H1 (cell line): ENCODE results near the gene DHH. TPM values are rescaled to one million over a fixed set of nuclear protein-coding genes. Genes with fewer than 3 reads are reported as not detected.

Experiments
- CTCF ChIA-PET: fragments of 300-600 bp; sonication (Branson Sonifier 250); formaldehyde crosslinking; loops from one replicate; lab custom pipeline; 2021; ENCODE audit not compliant: partially characterized antibody; lab: Charles Lee
- POLR2A ChIA-PET: fragments of 300-600 bp; sonication (Branson Sonifier 250); formaldehyde crosslinking; loops from one replicate; lab custom pipeline; 2021; ENCODE audit warnings: inconsistent platforms; ENCODE audit not compliant: partially characterized antibody; lab: Charles Lee
- DNase-seq, 2 experiments: peaks; one replicate each; pipeline versions ENCODE4 v3.0.0 to v3.0.0-alpha.2; 2010 to 2022; ENCODE audit warnings: low spot score in 2 of 2, low read depth in 1 of 2, mixed read lengths in 1 of 2
- FAIRE-seq: peaks from 2 replicates; lab custom pipeline; 2011; peaks lifted over from hg19 to GRCh38; lab: Jason Lieb, UNC
- H2AFZ ChIP-seq: 2 replicates; pipeline ENCODE4 v1.8.1; 2012; ENCODE audit warnings: low read length, inconsistent platforms
- H2AK5ac ChIP-seq: 2 replicates; pipeline ENCODE4 v1.6.1; 2013; ENCODE audit warnings: low read depth, low read length
- H2BK120ac ChIP-seq: replicated peaks from 2 replicates; pipeline ENCODE3; 2013; ENCODE audit warnings: low read depth, low read length, inconsistent platforms
- H2BK12ac ChIP-seq: 2 replicates; pipeline ENCODE4 v1.6.1; 2013; ENCODE audit warnings: low read depth, low read length
- H2BK15ac ChIP-seq: 2 replicates; pipeline ENCODE4 v1.6.1; 2013; ENCODE audit warnings: low read length
- H2BK20ac ChIP-seq: 2 replicates; pipeline ENCODE4 v1.6.1; 2013; ENCODE audit warnings: low read length
- H2BK5ac ChIP-seq: 2 replicates; pipeline ENCODE4 v1.6.1; 2013; ENCODE audit warnings: low read depth, low read length
- H3K14ac ChIP-seq: 2 replicates; pipeline ENCODE4 v1.6.1; 2013; ENCODE audit warnings: inconsistent platforms; ENCODE audit not compliant: insufficient read length
- H3K18ac ChIP-seq: 2 replicates; pipeline ENCODE4 v1.6.1; 2013; ENCODE audit warnings: low read length; ENCODE audit errors: extremely low read depth
- H3K23ac ChIP-seq: 2 replicates; pipeline ENCODE4 v1.6.1; 2013; ENCODE audit warnings: inconsistent platforms; ENCODE audit not compliant: insufficient read length
- H3K23me2 ChIP-seq: 2 replicates; pipeline ENCODE4 v1.6.1; 2013; ENCODE audit warnings: low read depth, low read length
- H3K27ac ChIP-seq: 2 replicates; pipeline ENCODE4 v1.6.1; 2011; ENCODE audit warnings: low read depth, low read length, inconsistent platforms
- H3K27me3 ChIP-seq, 4 experiments: replicated peaks in 1 of 4; 1 replicate in 1 of 4; 2 replicates in 3 of 4; pipeline versions ENCODE4 v1.6.1 to v1.8.1; 2011 to 2013; ENCODE audit warnings: low read length in 3 of 4, mild to moderate bottlenecking in 3 of 4, inconsistent platforms in 2 of 4, mixed read lengths in 2 of 4, moderate library complexity in 1 of 4; ENCODE audit not compliant: control insufficient read depth in 3 of 4, insufficient read depth in 3 of 4; ENCODE audit errors: extremely low read depth in 1 of 4
- H3K36me3 ChIP-seq, 4 experiments: 2 replicates each; pipeline versions ENCODE4 v1.6.1 to v1.8.1; 2011 to 2013; ENCODE audit warnings: mild to moderate bottlenecking in 4 of 4, low read length in 3 of 4, moderate library complexity in 2 of 4, control low read depth in 1 of 4, inconsistent platforms in 1 of 4; ENCODE audit not compliant: insufficient read depth in 4 of 4, control insufficient read depth in 2 of 4
- H3K4ac ChIP-seq: replicated peaks from 2 replicates; pipeline ENCODE3; 2013; ENCODE audit warnings: low read length, low read depth, mixed read lengths, inconsistent platforms; ENCODE audit not compliant: insufficient read length
- H3K4me1 ChIP-seq, 4 experiments: replicated peaks in 1 of 4; 1 replicate in 1 of 4; 2 replicates in 3 of 4; pipeline versions ENCODE4 v1.6.1 to v1.8.1; 2011 to 2013; ENCODE audit warnings: low read length in 3 of 4, inconsistent platforms in 2 of 4, mixed read lengths in 1 of 4; ENCODE audit not compliant: insufficient read depth in 4 of 4, control insufficient read depth in 3 of 4
- H3K4me2 ChIP-seq, 2 experiments: 2 replicates each; pipeline versions ENCODE4 v1.6.1 to v1.8.1; 2011 to 2013; ENCODE audit warnings: low read depth in 2 of 2, low read length in 2 of 2, control low read depth in 1 of 2, inconsistent platforms in 1 of 2, mild to moderate bottlenecking in 1 of 2; ENCODE audit not compliant: insufficient read depth in 1 of 2
- H3K4me3 ChIP-seq, 4 experiments: fragments of 200-600, 300-600 bp in 1 of 4; sonication (generic), shearing (Covaris generic), sonication (Bioruptor Twin) in 1 of 4; 2 replicates each; pipeline versions ENCODE4 v1.5.1 to v1.8.1; 2011 to 2016; ENCODE audit warnings: low read length in 4 of 4, low read depth in 3 of 4, control low read depth in 2 of 4, inconsistent platforms in 2 of 4, mild to moderate bottlenecking in 2 of 4, mixed read lengths in 1 of 4, moderate library complexity in 1 of 4; ENCODE audit not compliant: insufficient read depth in 2 of 4; ENCODE audit errors: extremely low read depth in 1 of 4
- H3K56ac ChIP-seq: replicated peaks from 2 replicates; pipeline ENCODE3; 2013; ENCODE audit warnings: low read depth, mild to moderate bottlenecking, mixed read lengths, low read length, inconsistent platforms; ENCODE audit not compliant: insufficient read length
- H3K79me1 ChIP-seq: 2 replicates; pipeline ENCODE4 v1.6.1; 2013; ENCODE audit warnings: low read depth, low read length, control low read depth
- H3K79me2 ChIP-seq, 2 experiments: 2 replicates each; pipeline versions ENCODE4 v1.6.1 to v1.8.1; 2012 to 2013; ENCODE audit warnings: low read length in 2 of 2, mild to moderate bottlenecking in 2 of 2, inconsistent platforms in 1 of 2; ENCODE audit not compliant: insufficient read depth in 2 of 2, control insufficient read depth in 1 of 2
- H3K9ac ChIP-seq, 4 experiments: replicated peaks in 1 of 4; 1 replicate in 1 of 4; 2 replicates in 3 of 4; pipeline versions ENCODE4 v1.6.1 to v1.8.1; 2011 to 2013; ENCODE audit warnings: low read depth in 3 of 4, low read length in 3 of 4, control low read depth in 2 of 4, mild to moderate bottlenecking in 2 of 4, moderate library complexity in 2 of 4, inconsistent platforms in 1 of 4; ENCODE audit errors: extremely low read depth in 1 of 4
- H3K9me3 ChIP-seq, 2 experiments: 2 replicates each; pipeline versions ENCODE4 v1.6.1 to v1.8.1; 2012 to 2013; ENCODE audit warnings: mild to moderate bottlenecking in 2 of 2, moderate library complexity in 2 of 2, control low read depth in 1 of 2, inconsistent platforms in 1 of 2, low read depth in 1 of 2, low read length in 1 of 2, mixed read lengths in 1 of 2; ENCODE audit not compliant: insufficient read depth in 2 of 2
- H4K20me1 ChIP-seq, 2 experiments: replicated peaks in 1 of 2; 2 replicates each; pipeline versions ENCODE3 to v1.8.1; 2011 to 2013; ENCODE audit warnings: inconsistent platforms in 2 of 2, low read length in 2 of 2, mild to moderate bottlenecking in 1 of 2; ENCODE audit not compliant: insufficient read depth in 2 of 2, control insufficient read depth in 1 of 2
- H4K5ac ChIP-seq: 2 replicates; pipeline ENCODE4 v1.6.1; 2013; ENCODE audit warnings: low read length, low read depth, mixed read lengths, inconsistent platforms; ENCODE audit not compliant: insufficient read length
- H4K8ac ChIP-seq: 2 replicates; pipeline ENCODE4 v1.8.0; 2013; ENCODE audit warnings: mild to moderate bottlenecking, moderate library complexity, low read length, inconsistent platforms; ENCODE audit not compliant: insufficient read depth; ENCODE audit errors: extremely low read depth
- H4K91ac ChIP-seq: replicated peaks from 2 replicates; pipeline ENCODE3; 2013; ENCODE audit warnings: low read length, mixed read lengths, inconsistent platforms; ENCODE audit not compliant: insufficient read length
- BCL11A ChIP-seq, 2 experiments: IDR thresholded peaks; one replicate each; pipeline ENCODE4 v1.6.1; 2011; ENCODE audit warnings: low read depth in 2 of 2, low read length in 2 of 2, mild to moderate bottlenecking in 2 of 2
- BRCA1 ChIP-seq: IDR thresholded peaks from 2 replicates; pipeline ENCODE4 v1.6.1; 2012; ENCODE audit warnings: low read depth, low read length, improper control_type of control experiment
- JUN ChIP-seq: IDR thresholded peaks from 2 replicates; pipeline ENCODE4 v1.6.1; 2011; ENCODE audit warnings: low read depth, mild to moderate bottlenecking, improper control_type of control experiment, low read length
- KDM1A ChIP-seq: fragments of 200-600, 300-600 bp; sonication (generic); IDR thresholded peaks from 2 replicates; pipeline ENCODE4 v1.7.1; 2016; ENCODE audit warnings: mild to moderate bottlenecking, low read length, borderline replicate concordance
- PHF8 ChIP-seq: fragments of 200-600 bp; sonication (generic); conservative IDR thresholded peaks from 2 replicates; pipeline ENCODE4 v1.7.1; 2012; ENCODE audit warnings: low read depth, mild to moderate bottlenecking, inconsistent platforms, low read length, moderate library complexity
- POLR2AphosphoS5 ChIP-seq: IDR thresholded peaks from 2 replicates; pipeline ENCODE4 v1.6.1; 2011; ENCODE audit warnings: low read depth, low read length
- SAP30 ChIP-seq: fragments of 300-600 bp; sonication (generic); IDR thresholded peaks from 2 replicates; pipeline ENCODE4 v1.7.1; 2012; ENCODE audit warnings: low read length, moderate library complexity, mild to moderate bottlenecking, inconsistent platforms; ENCODE audit not compliant: insufficient read depth, insufficient replicate concordance
- SUZ12 ChIP-seq: fragments of 200-600 bp; sonication (generic); IDR thresholded peaks from 2 replicates; pipeline ENCODE4 v1.6.1; 2012; ENCODE audit warnings: mild to moderate bottlenecking, inconsistent platforms, low read length, moderate library complexity, mixed read lengths
- TBP ChIP-seq: IDR thresholded peaks from 2 replicates; pipeline ENCODE4 v1.6.1; 2011; ENCODE audit warnings: low read depth, low read length, improper control_type of control experiment
- ZNF274 ChIP-seq: IDR thresholded peaks from 2 replicates; pipeline ENCODE4 v1.7.0; 2012; ENCODE audit warnings: low read length, borderline replicate concordance; ENCODE audit errors: extremely low read depth
- WGBS, 2 experiments: shearing (Covaris generic) in 1 of 2; methylation state at CpG; one replicate each; pipeline versions ENCODE4 v1.1.6 to v1.1.7; 2013 to 2015; ENCODE audit warnings: low lambda C conversion rate in 2 of 2, mixed read lengths in 2 of 2, inconsistent platforms in 1 of 2, low coverage in 1 of 2, missing lambda C conversion rate in 1 of 2; ENCODE audit not compliant: insufficient replicate concordance in 2 of 2, insufficient coverage in 1 of 2, insufficient read length in 1 of 2; ENCODE audit errors: extremely low coverage in 1 of 2, missing lambda C conversion rate in 1 of 2; 5-methylcytosine and 5-hydroxymethylcytosine counted together
- polyA plus RNA-seq, 7 experiments: library from polyadenylated mRNA; depleted of rRNA in 3 of 7; stranded (reverse) in 5 of 7; unstranded in 2 of 7; fragments of >200 nt in 5 of 7; fragments of 200-250 nt in 2 of 7; gene quantifications; 1 replicate in 5 of 7; 2 replicates in 1 of 7; 4 replicates in 1 of 7; pipeline versions ENCODE4 v1.2.1 to v1.2.3, GENCODE V29; 2011 to 2013; ENCODE audit warnings: missing spikeins in 2 of 7, mixed read lengths in 2 of 7
- total RNA-seq: library from RNA; stranded (reverse); fragmentation: NEBNext Ultra II Directional; extraction: Animal tissue kit (Norgen Biotek cat#: 25700); gene quantifications from 2 replicates; pipeline ENCODE4 v1.2.1, GENCODE V29; 2021
- TF ChIP-seq, protein P1 (sequence below): IDR thresholded peaks from 2 replicates; pipeline ENCODE4 v1.6.1; 2012; ENCODE audit warnings: low read length, inconsistent platforms

DHH gene
- total and polyA plus RNA-seq, 2 of the 8 experiments (the other 6 are each of a cell fraction or from before 2014, with no cell fraction given): 0.03 to 0.11 TPM

- H2BK120ac ChIP-seq: no peak overlapping the region
- 82% methylated on average over 9 of the region's 9 CpGs; no CpG with 5 or more reads in 1 of the 2 experiments for WGBS, 2 experiments
- POLR2A ChIA-PET: interaction anchor here (1.0 to 4.5 kb wide), 7 partner anchors 9 to 159 kb away, joined by 3 to 39 read pairs (median 5); partner anchors contain the start of genes DHH and TUBA1B
- H2BK12ac ChIP-seq: no peak overlapping the region
- DNase-seq: no peak
- H3K23me2 ChIP-seq: peaks cover 4% of the 10 kb centered on the region; the same call in 1 of the 2 replicates
- H2BK20ac ChIP-seq: no peak overlapping the region
- no peak overlapping the region for H2AK5ac ChIP-seq
- H3K36me3 ChIP-seq: peaks cover 8 to 23% (median 15%) of the 10 kb centered on the region in 4 experiments; a peak in 7 of 8 replicates
- no peak overlapping the region for H2BK5ac ChIP-seq
- peaks cover 0 to 20% of the 10 kb centered on the region in 2 experiments; a peak in 2 of 4 replicates for H3K79me2 ChIP-seq
- no peak overlapping the region for H4K5ac ChIP-seq
- no peak overlapping the region for H2AFZ ChIP-seq
- no peak overlapping the region for H3K27ac ChIP-seq
- no peak overlapping the region for H3K23ac ChIP-seq
- peaks cover 3 to 20% of the 10 kb centered on the region in 2 experiments for H4K20me1 ChIP-seq
- H3K9ac ChIP-seq: no peak overlapping the region
- H3K4me1 ChIP-seq: peaks cover 0 to 7% (median 2%) of the 10 kb centered on the region in 4 experiments; a peak in 4 of 7 replicates
- no peak overlapping the region for H4K8ac ChIP-seq
- H3K27me3 ChIP-seq: no peaks in the 10 kb centered on the region
- H3K4me2 ChIP-seq: no peak overlapping the region
- no peak overlapping the region for H3K18ac ChIP-seq
- no peak overlapping the region for H4K91ac ChIP-seq
- H3K4ac ChIP-seq: no peak overlapping the region
- H3K9me3 ChIP-seq: no peaks in the 10 kb centered on the region
- CTCF ChIA-PET: interaction anchor here (0.6 to 16.2 kb wide), 12 partner anchors 10 to 183 kb away, joined by 3 to 235 read pairs (median 4); partner anchors contain the start of gene DHH
- no peak overlapping the region for H2BK15ac ChIP-seq
- no peak overlapping the region for H3K56ac ChIP-seq
- no peak overlapping the region for H3K14ac ChIP-seq
- FAIRE-seq: no peak
- H3K4me3 ChIP-seq: no peak overlapping the region
- peaks cover 14% of the 10 kb centered on the region; the same call in 1 of the 2 replicates for H3K79me1 ChIP-seq
- TF ChIP-seq SUZ12 (no peak), BCL11A (IDR thresholded peaks at IDR 0.05; ENCODE audit: low read depth in 2 of 2, low read length in 2 of 2) (no peak), PHF8 (no peak), KDM1A (no peak), TBP (no peak), POLR2AphosphoS5 (no peak), ZNF274 (no peak), BRCA1 (no peak), JUN (no peak), SAP30 (no peak)
- TF ChIP-seq, protein P1, sequence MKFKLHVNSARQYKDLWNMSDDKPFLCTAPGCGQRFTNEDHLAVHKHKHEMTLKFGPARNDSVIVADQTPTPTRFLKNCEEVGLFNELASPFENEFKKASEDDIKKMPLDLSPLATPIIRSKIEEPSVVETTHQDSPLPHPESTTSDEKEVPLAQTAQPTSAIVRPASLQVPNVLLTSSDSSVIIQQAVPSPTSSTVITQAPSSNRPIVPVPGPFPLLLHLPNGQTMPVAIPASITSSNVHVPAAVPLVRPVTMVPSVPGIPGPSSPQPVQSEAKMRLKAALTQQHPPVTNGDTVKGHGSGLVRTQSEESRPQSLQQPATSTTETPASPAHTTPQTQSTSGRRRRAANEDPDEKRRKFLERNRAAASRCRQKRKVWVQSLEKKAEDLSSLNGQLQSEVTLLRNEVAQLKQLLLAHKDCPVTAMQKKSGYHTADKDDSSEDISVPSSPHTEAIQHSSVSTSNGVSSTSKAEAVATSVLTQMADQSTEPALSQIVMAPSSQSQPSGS: no peak
These were observed 11.0 kb upstream of the DHH start for GRCh38 chr12:49105504-49106084.
